Measurements from ENCODE around the gene REG3A.

REG3A gene

DNA sequence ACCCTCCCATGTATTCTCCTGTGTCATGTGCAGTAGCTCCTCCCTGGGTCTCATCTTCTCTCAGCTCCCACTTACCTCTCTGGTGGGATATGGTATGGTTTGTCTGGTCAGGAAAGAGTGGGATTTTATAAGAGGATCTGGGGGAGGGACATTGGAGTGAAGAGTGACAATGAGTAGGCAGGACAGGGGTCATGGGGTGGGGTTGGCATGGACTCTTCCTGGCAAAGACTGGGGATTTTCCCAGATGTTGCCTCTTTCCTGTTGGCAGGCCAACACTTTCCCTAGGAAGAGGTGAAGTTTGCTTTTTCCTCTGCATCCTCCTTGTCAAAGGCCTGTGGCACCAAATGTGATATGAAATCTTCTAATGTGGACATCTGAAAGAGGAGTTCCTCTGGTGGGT is at the start of gene REG3A:
TSS of gene REG3A (minus strand) at position 101 of the 400 bp plus-strand sequence. CDS start 348 bp downstream, outside the sequence.
- TF ChIP-seq, protein P1, sequence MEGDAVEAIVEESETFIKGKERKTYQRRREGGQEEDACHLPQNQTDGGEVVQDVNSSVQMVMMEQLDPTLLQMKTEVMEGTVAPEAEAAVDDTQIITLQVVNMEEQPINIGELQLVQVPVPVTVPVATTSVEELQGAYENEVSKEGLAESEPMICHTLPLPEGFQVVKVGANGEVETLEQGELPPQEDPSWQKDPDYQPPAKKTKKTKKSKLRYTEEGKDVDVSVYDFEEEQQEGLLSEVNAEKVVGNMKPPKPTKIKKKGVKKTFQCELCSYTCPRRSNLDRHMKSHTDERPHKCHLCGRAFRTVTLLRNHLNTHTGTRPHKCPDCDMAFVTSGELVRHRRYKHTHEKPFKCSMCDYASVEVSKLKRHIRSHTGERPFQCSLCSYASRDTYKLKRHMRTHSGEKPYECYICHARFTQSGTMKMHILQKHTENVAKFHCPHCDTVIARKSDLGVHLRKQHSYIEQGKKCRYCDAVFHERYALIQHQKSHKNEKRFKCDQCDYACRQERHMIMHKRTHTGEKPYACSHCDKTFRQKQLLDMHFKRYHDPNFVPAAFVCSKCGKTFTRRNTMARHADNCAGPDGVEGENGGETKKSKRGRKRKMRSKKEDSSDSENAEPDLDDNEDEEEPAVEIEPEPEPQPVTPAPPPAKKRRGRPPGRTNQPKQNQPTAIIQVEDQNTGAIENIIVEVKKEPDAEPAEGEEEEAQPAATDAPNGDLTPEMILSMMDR (IDR thresholded peaks at IDR 0.05; ENCODE audit: low read depth, low read length), result no peak
- no peak within 1 kb of the TSS for H3K4me3 ChIP-seq (replicated peaks in 1 of 2; ENCODE audit: low read depth in 2 of 2, low read length in 2 of 2)
- DNase-seq (ENCODE audit: low read depth in 2 of 2), result no peak

DNA sequence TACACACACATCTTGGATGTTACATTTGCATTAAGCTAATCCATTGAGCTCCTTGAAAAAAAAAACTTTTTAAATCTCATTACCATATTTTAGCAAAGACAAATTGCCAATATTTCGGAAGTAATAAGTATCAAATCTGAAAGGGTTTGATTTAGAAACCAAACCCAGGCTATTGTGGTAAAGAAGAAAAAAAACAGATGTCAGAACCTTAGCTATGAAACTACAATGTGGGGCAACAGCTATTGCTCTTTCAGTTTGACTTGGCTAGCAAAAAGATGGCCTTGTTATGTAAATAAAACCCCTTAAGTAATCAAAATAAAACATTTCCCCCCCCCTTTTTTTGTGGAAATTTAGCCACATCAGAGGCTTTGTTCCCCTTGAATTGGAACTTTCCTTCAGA is 41.2 kb upstream of the REG3A start:
- TF ChIP-seq, protein P1 (IDR thresholded peaks at IDR 0.05; ENCODE audit: low read depth, low read length), result no peak
- no peak for DNase-seq (ENCODE audit: low read depth in 2 of 2)
- no peak overlapping the region for H3K4me3 ChIP-seq (replicated peaks in 1 of 2; ENCODE audit: low read depth in 2 of 2, low read length in 2 of 2)

GRCh38 chr2:79191816-79192215 is 32.3 kb upstream of the REG3A start:
- DNase-seq (ENCODE audit: low read depth in 2 of 2), result no peak
- no peak overlapping the region for H3K4me3 ChIP-seq (replicated peaks in 1 of 2; ENCODE audit: low read depth in 2 of 2, low read length in 2 of 2)
- TF ChIP-seq, protein P1 (IDR thresholded peaks at IDR 0.05; ENCODE audit: low read depth, low read length), result no peak

DNA sequence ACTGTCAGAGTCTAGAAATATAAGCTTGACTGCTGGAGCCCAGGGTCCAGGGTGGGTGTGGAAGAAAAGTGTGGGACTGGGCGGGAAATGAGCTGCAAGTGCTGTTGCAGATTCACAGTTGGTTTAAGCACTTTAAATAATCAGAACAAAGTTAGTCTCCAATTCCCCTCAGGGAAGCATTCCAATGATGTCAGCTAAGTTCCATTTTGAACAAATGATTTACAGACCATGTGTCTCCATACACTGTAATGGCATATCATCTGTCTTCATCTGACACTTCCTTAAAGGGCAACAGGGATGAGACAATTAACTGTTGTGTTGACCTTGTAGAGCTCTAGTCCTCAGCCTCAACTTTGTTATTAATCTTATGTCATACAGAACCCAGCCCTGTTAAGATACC is 31.5 kb upstream of the REG3A start:
- no peak for DNase-seq (ENCODE audit: low read depth in 2 of 2)
- TF ChIP-seq, protein P1 (IDR thresholded peaks at IDR 0.05; ENCODE audit: low read depth, low read length), result no peak
- no peak overlapping the region for H3K4me3 ChIP-seq (replicated peaks in 1 of 2; ENCODE audit: low read depth in 2 of 2, low read length in 2 of 2)

DNA sequence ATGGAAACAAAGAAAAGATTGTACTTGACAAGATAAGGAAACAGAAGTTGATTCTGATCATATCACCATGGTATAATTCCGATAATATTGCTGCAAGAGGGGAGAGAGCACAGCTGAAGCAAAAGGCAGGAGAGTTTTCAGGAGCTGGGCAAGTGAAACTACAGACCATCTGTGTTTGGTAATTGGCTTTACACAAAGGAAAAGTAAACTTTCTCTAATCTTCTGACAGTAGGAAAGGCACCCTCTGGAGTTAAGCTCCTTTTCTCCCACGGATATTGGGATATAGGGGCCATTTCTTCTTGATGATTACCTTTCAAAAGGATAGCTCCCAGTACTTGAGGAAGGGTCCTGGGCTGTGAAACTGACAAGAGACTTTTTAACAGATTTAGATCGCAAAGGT is 29.9 kb upstream of the REG3A start:
- H3K4me3 ChIP-seq (replicated peaks in 1 of 2; ENCODE audit: low read depth in 2 of 2, low read length in 2 of 2), result no peak overlapping the region
- DNase-seq (ENCODE audit: low read depth in 2 of 2), result no peak
- TF ChIP-seq, protein P1 (IDR thresholded peaks at IDR 0.05; ENCODE audit: low read depth, low read length), result no peak

GRCh38 chr2:79181617-79182016 is 22.1 kb upstream of the REG3A start:
- TF ChIP-seq, protein P1 (IDR thresholded peaks at IDR 0.05; ENCODE audit: low read depth, low read length), result no peak
- no peak for DNase-seq (ENCODE audit: low read depth in 2 of 2)
- no peak overlapping the region for H3K4me3 ChIP-seq (replicated peaks in 1 of 2; ENCODE audit: low read depth in 2 of 2, low read length in 2 of 2)

- no peak overlapping the region for H3K4me3 ChIP-seq (replicated peaks in 1 of 2; ENCODE audit: low read depth in 2 of 2, low read length in 2 of 2)
- no peak for DNase-seq (ENCODE audit: low read depth in 2 of 2)
- TF ChIP-seq, protein P1 (IDR thresholded peaks at IDR 0.05; ENCODE audit: low read depth, low read length), result no peak
These were observed 20.5 kb upstream of the REG3A start for GRCh38 chr2:79180092-79180491.
